Keratinocyte (primary cell): ENCODE results near the gene NPPC. TPM values are rescaled to one million over a fixed set of nuclear protein-coding genes. Genes with fewer than 3 reads are reported as not detected.

Source experiments
- DNase-seq: peaks from one replicate; pipeline ENCODE4 v3.0.0-alpha.2; 2011; ENCODE audit warnings: low read depth, missing footprints, low spot score
- FAIRE-seq: peaks from 2 replicates; lab custom pipeline; 2011; peaks lifted over from hg19 to GRCh38; lab: Jason Lieb, UNC
- H2AFZ ChIP-seq: 2 replicates; pipeline ENCODE4 v1.6.0; 2012; ENCODE audit warnings: low read length, control low read depth, inconsistent platforms; ENCODE audit not compliant: control insufficient read depth
- H3K27ac ChIP-seq: 2 replicates; pipeline ENCODE4 v1.5.1; 2011; ENCODE audit warnings: low read length; ENCODE audit not compliant: control insufficient read depth, insufficient read depth
- H3K27me3 ChIP-seq: 3 replicates; pipeline ENCODE4 v1.6.0; 2011; ENCODE audit warnings: low read length; ENCODE audit not compliant: control insufficient read depth, insufficient read depth; ENCODE audit errors: extremely low read depth
- H3K36me3 ChIP-seq, 2 experiments: 2 replicates in 1 of 2; 3 replicates in 1 of 2; pipeline ENCODE4 v1.5.1; 2011; ENCODE audit warnings: low read length in 2 of 2, mild to moderate bottlenecking in 1 of 2; ENCODE audit not compliant: control insufficient read depth in 2 of 2, insufficient read depth in 2 of 2; ENCODE audit errors: extremely low read depth in 1 of 2
- H3K4me1 ChIP-seq: 3 replicates; pipeline ENCODE4 v1.5.1; 2011; ENCODE audit warnings: low read length; ENCODE audit not compliant: control insufficient read depth, insufficient read depth; ENCODE audit errors: extremely low read depth
- H3K4me2 ChIP-seq: 3 replicates; pipeline ENCODE4 v1.6.0; 2011; ENCODE audit warnings: low read depth, low read length; ENCODE audit not compliant: control insufficient read depth, insufficient read depth; ENCODE audit errors: extremely low read depth
- H3K4me3 ChIP-seq, 3 experiments: fragments of 200-600 bp in 1 of 3; sonication (generic) in 1 of 3; 2 replicates in 2 of 3; 3 replicates in 1 of 3; pipeline ENCODE4 v1.5.1; 2011 to 2016; ENCODE audit warnings: low read length in 3 of 3, mild to moderate bottlenecking in 3 of 3, control low read depth in 2 of 3, inconsistent platforms in 1 of 3, low read depth in 1 of 3, mixed read lengths in 1 of 3, mixed run types in 1 of 3, moderate library complexity in 1 of 3; ENCODE audit not compliant: control insufficient read depth in 2 of 3, insufficient read depth in 2 of 3; ENCODE audit errors: extremely low read depth in 1 of 3
- H3K79me2 ChIP-seq: 2 replicates; pipeline ENCODE4 v1.6.0; 2012; ENCODE audit warnings: low read length; ENCODE audit not compliant: control insufficient read depth, insufficient read depth
- H3K9ac ChIP-seq: 3 replicates; pipeline ENCODE4 v1.6.0; 2011; ENCODE audit warnings: low read length; ENCODE audit not compliant: control insufficient read depth, insufficient read depth; ENCODE audit errors: extremely low read depth
- H3K9me1 ChIP-seq: 3 replicates; pipeline ENCODE4 v1.6.0; 2011; ENCODE audit warnings: low read length; ENCODE audit not compliant: control insufficient read depth, insufficient read depth; ENCODE audit errors: extremely low read depth
- H3K9me3 ChIP-seq: 2 replicates; pipeline ENCODE4 v1.5.1; 2012; ENCODE audit warnings: low read depth, low read length; ENCODE audit not compliant: control insufficient read depth
- H4K20me1 ChIP-seq: 3 replicates; pipeline ENCODE4 v1.6.0; 2011; ENCODE audit warnings: low read length; ENCODE audit not compliant: control insufficient read depth, insufficient read depth; ENCODE audit errors: extremely low read depth
- CTCF ChIP-seq, 3 experiments: IDR thresholded peaks in 1 of 3; conservative IDR thresholded peaks in 1 of 3; optimal IDR thresholded peaks in 1 of 3; 2 replicates in 2 of 3; 3 replicates in 1 of 3; pipeline versions ENCODE3 to v1.5.1; 2011; ENCODE audit warnings: low read length in 3 of 3, mild to moderate bottlenecking in 3 of 3, moderate library complexity in 2 of 3, control low read depth in 1 of 3, inconsistent platforms in 1 of 3; ENCODE audit not compliant: insufficient read depth in 2 of 3; ENCODE audit errors: extremely low read depth in 1 of 3
- EZH2 ChIP-seq: IDR thresholded peaks from one replicate; pipeline ENCODE4 v1.6.1; 2012; ENCODE audit warnings: inconsistent platforms, mild to moderate bottlenecking, low read length, moderate library complexity
- dilution Hi-C: fragments of 300-500 bp; cut with MboI; formaldehyde crosslinking; loops from one replicate; pipeline ENCODE4 v1.7.0; 2020; ENCODE audit warnings: low sequenced_read_pairs; ENCODE audit not compliant: extremely low pct_ligation_motif_present
- polyA plus RNA-seq, 5 experiments: library from polyadenylated mRNA; depleted of rRNA in 3 of 5; stranded (reverse) in 3 of 5; stranded (forward) in 1 of 5; unstranded in 1 of 5; fragments of >200 nt; gene quantifications; 1 replicate in 1 of 5; 2 replicates in 3 of 5; 3 replicates in 1 of 5; pipeline versions ENCODE4 v1.2.1 to v1.2.3, GENCODE V29; 2011 to 2012; ENCODE audit warnings: missing spikeins in 2 of 5, low read depth in 1 of 5, low replicate concordance in 1 of 5

Gene NPPC
- polyA plus RNA-seq, 1 donor (not counting 4 experiments of a cell fraction or from before 2014, with no cell fraction given), result not detected

- peaks cover 0 to 3% of the 10 kb centered on the region in 2 experiments for H3K36me3 ChIP-seq
- no peak overlapping the region for H2AFZ ChIP-seq
- FAIRE-seq (no peak), DNase-seq (no peak)
- H3K4me1 ChIP-seq, result peaks cover 2% of the 10 kb centered on the region
- dilution Hi-C loops, result no loop called here
- no peak overlapping the region for H3K4me2 ChIP-seq
- H3K79me2 ChIP-seq, result peaks cover 49% of the 10 kb centered on the region
- H3K27me3 ChIP-seq, result no peaks in the 10 kb centered on the region
- no peak overlapping the region for H3K9ac ChIP-seq
- no peak for TF ChIP-seq EZH2
- TF ChIP-seq CTCF (optimal IDR thresholded peaks at IDR 0.05 in 1 of 3, IDR thresholded peaks at IDR 0.05 in 1 of 3, conservative IDR thresholded peaks at IDR 0.05 in 1 of 3; ENCODE audit: extremely low read depth in 1 of 3, insufficient read depth in 2 of 3, low read length in 3 of 3), result no peak
- H4K20me1 ChIP-seq, result no peaks in the 10 kb centered on the region
- H3K27ac ChIP-seq, result no peak overlapping the region
- no peaks in the 10 kb centered on the region for H3K9me3 ChIP-seq
- H3K4me3 ChIP-seq, result no peak overlapping the region
- no peaks in the 10 kb centered on the region for H3K9me1 ChIP-seq
Observed at GRCh38 chr2:231970461-231970860, 44.3 kb upstream of the NPPC start.

- H3K9me3 ChIP-seq, result no peaks in the 10 kb centered on the region
- DNase-seq, result no peak
- peaks cover 6% of the 10 kb centered on the region for H3K4me1 ChIP-seq
- no peaks in the 10 kb centered on the region for H3K27me3 ChIP-seq
- H3K27ac ChIP-seq, result no peak overlapping the region
- H3K4me2 ChIP-seq, result no peak overlapping the region
- H3K36me3 ChIP-seq, result no peaks in the 10 kb centered on the region
- FAIRE-seq, result no peak
- H2AFZ ChIP-seq, result no peak overlapping the region
- TF ChIP-seq EZH2, result no peak
- no peak for TF ChIP-seq CTCF (optimal IDR thresholded peaks at IDR 0.05 in 1 of 3, IDR thresholded peaks at IDR 0.05 in 1 of 3, conservative IDR thresholded peaks at IDR 0.05 in 1 of 3; ENCODE audit: extremely low read depth in 1 of 3, insufficient read depth in 2 of 3, low read length in 3 of 3)
- dilution Hi-C loops, result no loop called here
- no peaks in the 10 kb centered on the region for H3K9me1 ChIP-seq
- H3K4me3 ChIP-seq, result no peak overlapping the region
- H3K9ac ChIP-seq, result no peak overlapping the region
- peaks cover 64% of the 10 kb centered on the region for H3K79me2 ChIP-seq
- H4K20me1 ChIP-seq, result no peaks in the 10 kb centered on the region
Observed at GRCh38 chr2:231968820-231969219, 42.6 kb upstream of the NPPC start.
